ENCODE measurements around the gene PRKCA.
A peak's percentile ranks its signal among the peaks of the same experiment; 100 is the strongest.
"Not testable (repeated sequence)": the region's sequence is repeated elsewhere in the genome, so short reads cannot be mapped to it uniquely, and the experiment has no call there.

The PRKCA gene

DNA sequence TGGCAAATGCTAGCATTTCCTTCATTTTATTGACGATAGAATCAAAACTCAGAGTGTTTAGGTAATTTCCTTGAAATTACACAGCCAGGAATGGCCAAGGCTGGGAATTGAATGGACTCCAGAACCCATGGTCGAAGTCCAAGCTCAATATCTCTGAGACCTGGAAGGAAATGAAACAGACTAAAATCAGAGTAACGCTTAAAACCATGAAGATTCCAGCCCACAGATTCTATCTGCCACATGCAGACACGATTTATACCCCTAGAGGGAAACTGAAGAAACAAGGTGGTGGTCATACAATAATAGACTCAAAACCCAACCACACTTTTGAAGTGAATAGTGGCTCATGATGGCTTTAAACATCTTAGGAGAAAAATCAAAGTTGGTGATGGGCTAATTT is 95.6 kb downstream of the PRKCA start:
- Histone ChIP-seq H3K4me2 (ENCODE audit: low read length) (no peak overlapping the region), H3K4me3 (ENCODE audit: low read length) (no peak overlapping the region), H3K4me1 (ENCODE audit: control insufficient read depth, insufficient read depth, low read length) (no peaks in the 10 kb centered on the region), H3K9ac (ENCODE audit: low read depth, low read length) (no peak overlapping the region), H3K36me3 (ENCODE audit: insufficient read depth, low read length) (peaks cover 3% of the 10 kb centered on the region), H3K9me3 (replicated peaks; ENCODE audit: low read length) (no peaks in the 10 kb centered on the region), H3K27me3 (ENCODE audit: control insufficient read depth, insufficient read depth, low read length) (no peaks in the 10 kb centered on the region)

DNA sequence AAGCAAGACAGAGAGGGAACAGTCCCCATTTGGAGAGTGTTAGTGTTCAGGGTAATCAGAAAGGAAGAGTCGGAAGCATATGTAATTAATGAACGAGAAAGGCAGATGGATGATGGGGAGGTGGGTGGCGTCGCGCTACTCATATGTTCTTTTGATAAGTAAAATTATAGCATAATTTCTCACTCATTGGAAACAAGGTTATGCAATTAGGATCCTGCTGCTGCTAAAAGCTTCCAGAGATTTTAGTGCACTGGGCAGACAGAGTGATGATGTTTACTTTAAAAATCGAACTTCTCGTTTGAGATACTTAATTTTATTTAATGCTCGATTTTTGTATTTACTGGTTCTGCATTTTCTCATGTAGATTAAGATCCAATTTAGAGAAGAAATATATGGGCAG is 96.2 kb downstream of the PRKCA start:
- no peaks in the 10 kb centered on the region for H3K27me3 ChIP-seq (ENCODE audit: control insufficient read depth, insufficient read depth, low read length)
- H3K4me2 ChIP-seq (ENCODE audit: low read length), result no peak overlapping the region
- H3K9me3 ChIP-seq (replicated peaks; ENCODE audit: low read length), result no peaks in the 10 kb centered on the region
- no peaks in the 10 kb centered on the region for H3K36me3 ChIP-seq (ENCODE audit: insufficient read depth, low read length)
- no peak overlapping the region for H3K4me3 ChIP-seq (ENCODE audit: low read length)
- H3K4me1 ChIP-seq (ENCODE audit: control insufficient read depth, insufficient read depth, low read length), result no peaks in the 10 kb centered on the region
- H3K9ac ChIP-seq (ENCODE audit: low read depth, low read length), result no peak overlapping the region

DNA sequence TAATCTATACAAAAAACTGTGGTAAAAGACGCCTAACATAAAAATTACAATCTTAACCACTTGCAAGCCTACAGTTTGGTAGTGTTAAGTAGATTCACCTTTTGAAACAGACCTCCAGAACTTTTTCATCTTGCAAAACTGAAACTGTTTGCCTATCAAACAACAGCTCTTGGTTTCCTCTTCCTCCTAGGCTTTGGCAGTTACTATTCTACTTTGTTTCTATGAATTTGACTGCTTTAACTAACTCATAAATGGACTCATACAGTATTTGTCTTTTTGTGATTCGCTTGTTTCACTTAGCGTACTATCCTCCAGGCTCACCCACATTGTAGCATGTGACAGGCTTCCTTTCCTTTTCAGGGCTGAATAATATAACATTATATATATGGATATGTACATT is 97.0 kb downstream of the PRKCA start:
- no peak overlapping the region for H3K4me2 ChIP-seq (ENCODE audit: low read length)
- no peaks in the 10 kb centered on the region for H3K9me3 ChIP-seq (replicated peaks; ENCODE audit: low read length)
- H3K36me3 ChIP-seq (ENCODE audit: insufficient read depth, low read length), result no peaks in the 10 kb centered on the region
- H3K4me3 ChIP-seq (ENCODE audit: low read length), result no peak overlapping the region
- no peaks in the 10 kb centered on the region for H3K27me3 ChIP-seq (ENCODE audit: control insufficient read depth, insufficient read depth, low read length)
- H3K4me1 ChIP-seq (ENCODE audit: control insufficient read depth, insufficient read depth, low read length), result no peaks in the 10 kb centered on the region
- no peak overlapping the region for H3K9ac ChIP-seq (ENCODE audit: low read depth, low read length)

DNA sequence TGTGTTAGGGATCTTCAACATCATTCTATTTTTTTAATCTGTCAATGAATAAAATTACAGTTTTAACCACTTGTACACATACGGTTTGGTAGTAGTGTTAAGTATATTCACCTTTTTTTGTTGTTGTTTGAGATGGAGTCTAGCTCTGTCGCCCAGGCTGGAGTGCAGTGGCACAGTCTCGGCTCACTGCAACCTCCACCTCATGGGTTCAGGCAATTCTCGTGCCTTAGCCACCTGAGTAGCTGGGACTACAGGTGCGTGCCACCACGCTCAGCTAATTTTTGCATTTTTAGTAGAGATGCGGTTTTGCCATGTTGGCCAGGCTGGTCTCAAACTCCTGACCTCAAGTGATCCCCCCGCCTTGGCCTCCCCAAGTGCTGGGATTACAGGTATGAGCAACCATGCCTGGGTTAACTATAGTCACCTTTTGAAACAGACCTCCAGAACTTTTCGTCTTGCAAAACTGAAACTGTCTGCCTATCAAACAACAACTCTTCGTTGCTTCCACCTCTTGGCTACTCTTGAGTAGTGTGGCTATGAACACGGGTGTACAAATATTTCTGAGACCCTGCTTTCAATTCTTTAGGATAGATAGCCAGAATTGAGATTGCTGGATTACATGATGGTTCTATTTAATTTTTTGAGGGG is 97.8 kb downstream of the PRKCA start:
- not testable (repeated sequence) for H3K36me3 ChIP-seq (ENCODE audit: insufficient read depth, low read length); H3K4me2 ChIP-seq (ENCODE audit: low read length); H3K4me1 ChIP-seq (ENCODE audit: control insufficient read depth, insufficient read depth, low read length); H3K9me3 ChIP-seq (replicated peaks; ENCODE audit: low read length); H3K27me3 ChIP-seq (ENCODE audit: control insufficient read depth, insufficient read depth, low read length); H3K9ac ChIP-seq (ENCODE audit: low read depth, low read length); H3K4me3 ChIP-seq (ENCODE audit: low read length)

DNA sequence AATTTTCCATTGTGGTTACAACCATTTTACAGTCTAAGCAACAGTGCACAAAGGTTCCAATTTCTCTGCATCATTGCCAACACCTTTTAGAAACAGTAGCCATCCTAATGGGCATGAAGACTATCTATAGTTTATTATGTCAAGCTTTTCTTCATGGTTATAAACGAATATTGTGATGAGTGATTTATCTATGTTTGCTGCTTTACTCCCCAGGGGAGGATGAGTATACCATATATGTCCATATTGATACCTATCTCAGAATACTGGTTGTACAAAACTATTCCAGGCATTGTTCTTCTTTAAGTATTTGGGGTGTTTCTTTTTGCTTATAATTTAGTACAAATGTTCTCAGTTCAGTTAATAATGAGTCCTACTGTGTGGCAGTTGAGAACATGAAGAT is 98.3 kb downstream of the PRKCA start:
- H3K4me1 ChIP-seq (ENCODE audit: control insufficient read depth, insufficient read depth, low read length), result no peaks in the 10 kb centered on the region
- H3K9ac ChIP-seq (ENCODE audit: low read depth, low read length), result no peak overlapping the region
- H3K36me3 ChIP-seq (ENCODE audit: insufficient read depth, low read length), result no peaks in the 10 kb centered on the region
- H3K4me2 ChIP-seq (ENCODE audit: low read length), result no peak overlapping the region
- H3K4me3 ChIP-seq (ENCODE audit: low read length), result no peak overlapping the region
- H3K9me3 ChIP-seq (replicated peaks; ENCODE audit: low read length), result no peaks in the 10 kb centered on the region
- H3K27me3 ChIP-seq (ENCODE audit: control insufficient read depth, insufficient read depth, low read length), result no peaks in the 10 kb centered on the region

DNA sequence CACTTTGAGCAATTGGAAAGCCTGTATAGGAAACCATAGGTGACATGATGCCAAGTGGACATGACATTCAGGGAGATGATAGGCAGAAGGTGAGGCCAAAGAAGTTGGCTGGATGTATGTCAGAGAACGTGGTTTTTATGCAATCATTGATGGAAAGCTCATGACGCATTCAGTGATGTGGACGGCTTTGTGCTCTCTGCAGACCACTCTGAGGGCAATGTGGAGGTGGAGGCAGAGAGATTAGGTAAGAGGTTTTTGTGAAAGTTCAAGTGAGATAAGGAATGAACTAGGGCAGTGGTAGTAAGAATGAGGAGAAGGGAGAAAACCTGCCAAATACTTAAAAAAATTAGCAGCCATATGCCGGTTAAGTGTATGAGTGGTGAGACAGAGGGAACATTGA is 99.0 kb downstream of the PRKCA start:
- Histone ChIP-seq H3K9ac (ENCODE audit: low read depth, low read length) (no peak overlapping the region), H3K9me3 (replicated peaks; ENCODE audit: low read length) (no peaks in the 10 kb centered on the region), H3K4me3 (ENCODE audit: low read length) (no peak overlapping the region), H3K27me3 (ENCODE audit: control insufficient read depth, insufficient read depth, low read length) (no peaks in the 10 kb centered on the region), H3K36me3 (ENCODE audit: insufficient read depth, low read length) (no peaks in the 10 kb centered on the region), H3K4me1 (ENCODE audit: control insufficient read depth, insufficient read depth, low read length) (no peaks in the 10 kb centered on the region), H3K4me2 (ENCODE audit: low read length) (no peak overlapping the region)

DNA sequence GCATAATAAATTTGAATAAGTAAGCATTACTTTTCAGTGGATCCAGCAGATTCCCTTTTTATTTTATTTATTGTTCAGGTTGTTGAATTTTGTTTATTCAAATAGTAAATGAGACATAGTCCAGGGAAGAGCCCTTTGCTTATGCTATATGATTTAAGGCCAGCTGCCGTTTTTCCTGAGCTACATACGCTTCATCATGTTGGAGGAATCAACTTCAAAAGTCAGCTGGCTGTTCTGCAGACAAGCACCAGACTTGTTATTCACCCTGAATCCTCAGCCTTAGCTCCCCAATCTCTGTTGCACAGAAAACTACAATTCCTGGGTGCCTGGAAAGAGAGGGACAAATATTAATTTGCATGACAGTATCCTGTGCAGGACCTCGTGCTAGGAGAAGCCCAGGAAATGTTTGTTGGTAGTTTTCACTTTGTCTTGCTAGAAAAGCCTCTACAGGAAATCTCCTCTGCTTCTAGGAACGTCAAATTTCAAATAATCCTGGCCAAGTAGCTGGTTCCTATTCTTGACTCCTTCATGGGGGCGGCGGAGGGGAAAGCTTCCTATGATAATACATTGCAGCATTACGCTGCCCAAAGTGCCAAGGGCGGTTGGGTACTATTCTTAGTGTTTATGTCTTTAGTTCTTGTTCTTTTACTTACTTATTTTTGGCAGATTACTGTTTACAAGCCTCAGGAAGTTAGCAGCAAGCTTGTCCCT is 101.6 kb downstream of the PRKCA start:
- Histone ChIP-seq H3K9me3 (replicated peaks; ENCODE audit: low read length) (no peaks in the 10 kb centered on the region), H3K9ac (ENCODE audit: low read depth, low read length) (no peak overlapping the region), H3K4me1 (ENCODE audit: control insufficient read depth, insufficient read depth, low read length) (no peaks in the 10 kb centered on the region), H3K4me3 (ENCODE audit: low read length) (no peak overlapping the region), H3K27me3 (ENCODE audit: control insufficient read depth, insufficient read depth, low read length) (no peaks in the 10 kb centered on the region), H3K4me2 (ENCODE audit: low read length) (no peak overlapping the region), H3K36me3 (ENCODE audit: insufficient read depth, low read length) (no peaks in the 10 kb centered on the region)

DNA sequence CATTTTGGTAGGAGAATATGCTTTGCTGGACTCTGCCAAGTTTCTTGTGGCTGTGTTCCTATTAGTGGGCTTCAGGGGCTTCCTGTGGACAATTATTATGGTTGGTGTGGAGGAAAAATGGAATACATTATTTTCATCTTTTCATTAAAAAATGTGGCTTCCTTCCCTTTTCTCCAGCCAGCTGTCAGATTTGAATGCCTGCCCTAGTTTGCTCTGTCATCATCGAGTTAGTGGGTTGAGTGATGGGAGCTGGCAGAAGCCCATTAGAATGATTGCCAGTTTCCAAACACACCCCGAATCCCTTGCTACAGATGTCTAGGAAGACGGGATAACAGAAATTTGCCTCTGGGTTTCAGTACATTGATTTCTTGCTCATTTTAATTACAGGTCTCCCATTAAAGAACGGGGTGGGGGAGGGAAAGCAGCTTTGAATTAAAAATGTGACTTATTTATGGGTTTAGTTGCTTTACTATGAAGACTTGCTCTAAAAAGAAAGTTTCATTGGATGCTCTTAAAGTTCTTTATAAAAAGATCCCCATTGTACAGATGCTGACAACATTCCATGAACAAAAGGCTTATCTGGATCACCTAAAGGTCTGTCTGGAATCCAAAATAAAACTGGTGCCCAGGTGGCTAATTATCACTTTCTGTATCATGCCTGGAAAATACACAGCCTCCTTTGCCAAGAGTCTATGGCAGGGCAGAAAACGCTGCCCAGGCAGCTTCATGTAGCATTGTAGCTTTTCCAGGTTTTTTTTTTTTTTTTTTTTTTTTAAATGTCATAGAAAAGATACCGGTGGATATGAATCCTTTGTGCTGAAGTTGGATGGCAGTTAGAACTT is 103.6 kb downstream of the PRKCA start:
- no peak overlapping the region for H3K4me3 ChIP-seq (ENCODE audit: low read length)
- no peaks in the 10 kb centered on the region for H3K9me3 ChIP-seq (replicated peaks; ENCODE audit: low read length)
- no peaks in the 10 kb centered on the region for H3K36me3 ChIP-seq (ENCODE audit: insufficient read depth, low read length)
- H3K4me1 ChIP-seq (ENCODE audit: control insufficient read depth, insufficient read depth, low read length), result no peaks in the 10 kb centered on the region
- H3K27me3 ChIP-seq (ENCODE audit: control insufficient read depth, insufficient read depth, low read length), result no peaks in the 10 kb centered on the region
- H3K9ac ChIP-seq (ENCODE audit: low read depth, low read length), result no peak overlapping the region
- H3K4me2 ChIP-seq (ENCODE audit: low read length), result peak overlapping the region; percentile 0

DNA sequence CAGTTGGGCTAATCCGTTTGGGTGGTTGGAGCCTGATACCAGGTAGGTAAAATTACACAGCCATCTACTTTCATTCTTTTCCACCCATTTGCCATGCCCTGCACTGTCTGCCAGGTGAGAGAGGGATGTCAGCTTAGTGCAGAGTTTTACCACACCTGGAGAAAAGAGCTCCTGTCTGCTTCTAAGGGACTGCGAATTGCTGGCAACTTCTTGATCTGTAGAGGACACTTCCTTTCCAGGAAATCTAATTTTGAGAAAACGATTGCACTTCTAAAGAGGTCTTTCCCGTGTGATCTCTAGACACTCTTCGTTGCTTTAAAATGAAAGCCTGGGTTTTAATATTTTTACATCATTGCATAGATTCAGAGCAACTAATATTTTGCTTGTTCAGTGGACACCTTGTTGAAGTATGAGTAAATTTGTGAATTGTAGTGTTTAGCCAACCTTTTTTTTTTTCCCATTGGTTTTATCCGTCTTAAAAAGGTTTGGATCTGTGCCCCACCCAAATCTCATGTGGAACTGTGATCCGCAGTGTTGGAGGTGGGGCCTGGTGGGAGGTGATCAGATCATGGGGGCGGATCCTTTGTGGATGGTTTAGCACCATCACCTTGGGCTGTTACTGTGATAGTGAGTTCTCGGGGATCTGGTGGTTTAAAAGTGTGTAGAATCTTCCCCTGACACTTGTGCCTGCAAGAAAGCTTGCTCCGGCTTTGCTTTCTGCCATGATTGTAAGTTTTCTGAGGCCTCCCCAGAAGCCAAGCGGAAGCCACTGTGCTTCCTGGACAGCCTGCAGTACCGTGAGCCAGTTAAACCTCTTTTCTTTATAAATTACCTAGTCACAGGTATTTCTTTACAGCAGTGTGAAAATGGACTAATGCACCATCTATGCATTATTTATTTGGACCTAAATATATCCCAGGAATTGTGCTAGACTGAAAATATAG is 104.6 kb downstream of the PRKCA start:
- Histone ChIP-seq H3K4me2 (ENCODE audit: low read length) (no peak overlapping the region), H3K9ac (ENCODE audit: low read depth, low read length) (no peak overlapping the region), H3K27me3 (ENCODE audit: control insufficient read depth, insufficient read depth, low read length) (no peaks in the 10 kb centered on the region), H3K4me1 (ENCODE audit: control insufficient read depth, insufficient read depth, low read length) (no peaks in the 10 kb centered on the region), H3K36me3 (ENCODE audit: insufficient read depth, low read length) (no peaks in the 10 kb centered on the region), H3K4me3 (ENCODE audit: low read length) (no peak overlapping the region), H3K9me3 (replicated peaks; ENCODE audit: low read length) (no peaks in the 10 kb centered on the region)

DNA sequence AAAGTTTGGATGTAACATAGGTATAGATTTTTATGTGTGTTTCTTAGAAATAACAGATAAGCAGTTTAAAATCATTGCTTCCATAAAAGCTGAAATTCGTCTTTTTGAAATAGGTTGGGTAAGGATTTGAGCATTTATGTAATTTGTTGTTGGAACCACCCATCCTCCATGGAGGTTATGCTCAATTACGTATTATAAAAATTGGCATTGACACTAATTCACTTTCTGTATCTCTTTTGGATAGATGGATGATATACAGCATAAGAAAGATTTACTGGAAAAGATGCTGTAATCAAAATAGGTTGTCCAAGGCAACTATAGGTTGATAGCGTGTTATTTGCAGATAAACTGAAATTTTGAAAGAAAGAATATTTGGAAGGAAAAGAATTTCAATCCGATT is 105.5 kb downstream of the PRKCA start:
- Histone ChIP-seq H3K27me3 (ENCODE audit: control insufficient read depth, insufficient read depth, low read length) (no peaks in the 10 kb centered on the region), H3K9ac (ENCODE audit: low read depth, low read length) (no peak overlapping the region), H3K9me3 (replicated peaks; ENCODE audit: low read length) (no peaks in the 10 kb centered on the region), H3K4me3 (ENCODE audit: low read length) (no peak overlapping the region), H3K36me3 (ENCODE audit: insufficient read depth, low read length) (no peaks in the 10 kb centered on the region), H3K4me1 (ENCODE audit: control insufficient read depth, insufficient read depth, low read length) (no peaks in the 10 kb centered on the region), H3K4me2 (ENCODE audit: low read length) (no peak overlapping the region)

DNA sequence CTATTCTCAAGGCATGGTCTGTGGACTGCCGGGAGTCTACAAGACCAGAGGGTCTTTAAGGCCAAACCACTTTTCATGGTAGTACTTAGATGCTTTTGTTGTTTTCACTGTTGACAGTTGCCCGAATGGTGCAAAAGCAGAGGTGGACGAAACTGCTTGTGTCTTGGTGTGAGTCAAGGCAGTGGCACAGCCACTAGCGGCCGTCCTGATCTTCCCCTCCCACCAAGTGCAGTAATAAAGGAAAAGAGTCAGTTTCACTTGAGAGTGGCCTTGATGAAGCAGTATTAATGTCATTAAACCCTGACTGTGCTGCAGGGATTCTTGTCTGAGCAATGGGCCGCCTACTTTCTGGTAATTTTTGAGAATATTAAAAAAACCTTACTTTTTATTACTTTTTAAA is 109.1 kb downstream of the PRKCA start:
- Histone ChIP-seq H3K36me3 (ENCODE audit: insufficient read depth, low read length) (no peaks in the 10 kb centered on the region), H3K4me1 (ENCODE audit: control insufficient read depth, insufficient read depth, low read length) (no peaks in the 10 kb centered on the region), H3K4me2 (ENCODE audit: low read length) (no peak overlapping the region), H3K9ac (ENCODE audit: low read depth, low read length) (no peak overlapping the region), H3K9me3 (replicated peaks; ENCODE audit: low read length) (no peaks in the 10 kb centered on the region), H3K27me3 (ENCODE audit: control insufficient read depth, insufficient read depth, low read length) (no peaks in the 10 kb centered on the region), H3K4me3 (ENCODE audit: low read length) (no peak overlapping the region)
